Measurements from ENCODE around the gene RP9. TPM values are rescaled to one million over a fixed set of nuclear protein-coding genes. Genes with fewer than 3 reads are reported as not detected.

Gene RP9
- total RNA-seq, 4 donors from 2014 or later = 4.7 to 11.7 (median 10.1) TPM

GRCh38 chr7:33108554-33109004 is 625 bp downstream of the RP9 start:
- WGBS, 2 donors (ENCODE audit: low coverage in 1 of 2) = 0% methylated on average over 7 to 8 of the region's 10 CpGs
- Histone ChIP-seq H3K9me3 (no peaks in the 10 kb centered on the region), H3K4me1 (peaks cover 6 to 47% (median 16%) of the 10 kb centered on the region in 3 donors), H3K27me3 (no peaks in the 10 kb centered on the region), H3K4me3 (peak overlapping the region; percentile 85 to 100), H3K36me3 (peaks cover 0 to 6% of the 10 kb centered on the region in 2 donors), H3K27ac (peak overlapping the region; percentile 62 to 87 (median 82))
- no peak for ATAC-seq
- TF ChIP-seq EP300 (IDR thresholded peaks at IDR 0.05) (no peak), POLR2AphosphoS5 (IDR thresholded peaks at IDR 0.05) (no peak)
- TF ChIP-seq, protein P1, sequence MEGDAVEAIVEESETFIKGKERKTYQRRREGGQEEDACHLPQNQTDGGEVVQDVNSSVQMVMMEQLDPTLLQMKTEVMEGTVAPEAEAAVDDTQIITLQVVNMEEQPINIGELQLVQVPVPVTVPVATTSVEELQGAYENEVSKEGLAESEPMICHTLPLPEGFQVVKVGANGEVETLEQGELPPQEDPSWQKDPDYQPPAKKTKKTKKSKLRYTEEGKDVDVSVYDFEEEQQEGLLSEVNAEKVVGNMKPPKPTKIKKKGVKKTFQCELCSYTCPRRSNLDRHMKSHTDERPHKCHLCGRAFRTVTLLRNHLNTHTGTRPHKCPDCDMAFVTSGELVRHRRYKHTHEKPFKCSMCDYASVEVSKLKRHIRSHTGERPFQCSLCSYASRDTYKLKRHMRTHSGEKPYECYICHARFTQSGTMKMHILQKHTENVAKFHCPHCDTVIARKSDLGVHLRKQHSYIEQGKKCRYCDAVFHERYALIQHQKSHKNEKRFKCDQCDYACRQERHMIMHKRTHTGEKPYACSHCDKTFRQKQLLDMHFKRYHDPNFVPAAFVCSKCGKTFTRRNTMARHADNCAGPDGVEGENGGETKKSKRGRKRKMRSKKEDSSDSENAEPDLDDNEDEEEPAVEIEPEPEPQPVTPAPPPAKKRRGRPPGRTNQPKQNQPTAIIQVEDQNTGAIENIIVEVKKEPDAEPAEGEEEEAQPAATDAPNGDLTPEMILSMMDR (IDR thresholded peaks at IDR 0.05) = peak in 1 of 4 experiments; percentile 12

DNA sequence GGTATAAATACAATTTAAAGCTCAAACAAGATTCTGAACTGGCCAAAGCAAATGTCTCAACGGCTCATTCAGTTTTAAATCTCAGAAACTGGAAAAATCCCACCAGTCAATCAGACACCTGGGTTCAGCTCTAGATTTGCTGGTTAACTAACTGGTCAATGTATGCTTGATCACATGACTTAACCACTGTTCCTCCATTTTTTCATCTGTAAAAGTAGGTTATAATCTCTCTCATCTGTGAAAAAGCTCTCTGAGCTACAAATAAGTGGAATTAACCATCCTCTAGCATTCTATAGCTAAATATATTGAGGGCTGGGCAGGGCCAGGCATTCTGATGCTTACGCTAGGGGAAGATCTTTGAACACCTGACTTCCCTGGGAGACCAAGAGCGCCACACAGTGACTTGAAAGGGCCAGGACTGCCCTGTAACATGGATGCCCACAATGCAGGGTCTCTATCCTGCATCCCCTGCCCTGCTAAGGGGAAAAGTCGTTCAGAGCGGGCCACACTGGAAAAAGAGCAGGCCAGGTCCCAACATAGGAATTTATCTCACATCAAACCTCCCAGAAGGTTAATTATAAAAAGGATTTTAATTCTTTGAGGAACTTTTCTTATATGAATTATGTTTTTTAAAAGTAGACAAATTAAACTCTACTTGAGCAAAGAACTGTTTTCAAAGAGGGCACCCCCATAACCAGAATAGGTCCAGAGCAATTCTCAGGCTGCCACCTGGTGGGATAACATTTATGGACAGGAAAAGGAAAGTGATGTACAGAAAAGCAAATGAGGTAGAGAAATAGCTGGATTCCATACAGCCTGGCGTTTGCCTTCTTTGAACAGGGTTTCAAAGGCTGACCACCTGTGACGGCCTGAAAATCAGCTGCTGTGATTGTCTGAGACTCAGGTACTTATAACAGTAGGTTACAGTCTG is 1.8 kb downstream of the RP9 start:
- Histone ChIP-seq H3K9me3 (no peaks in the 10 kb centered on the region), H3K27ac (no peak overlapping the region), H3K4me3 (peak overlapping the region; percentile 85 to 100), H3K36me3 (peaks cover 0 to 18% of the 10 kb centered on the region in 2 donors), H3K27me3 (no peaks in the 10 kb centered on the region), H3K4me1 (peaks cover 6 to 47% (median 16%) of the 10 kb centered on the region in 3 donors)
- WGBS, 2 donors (ENCODE audit: low coverage in 1 of 2) = 30 to 38% methylated on average over 3 to 7 of the region's 7 CpGs
- TF ChIP-seq, protein P1 (IDR thresholded peaks at IDR 0.05) = peak in 3 of 4 experiments; percentile 11 to 53 (median 24)
- TF ChIP-seq POLR2A (IDR thresholded peaks at IDR 0.05) = no peak
- no peak for ATAC-seq

- H3K36me3 ChIP-seq = peaks cover 0 to 72% of the 10 kb centered on the region in 2 donors
- TF ChIP-seq, protein P1 (IDR thresholded peaks at IDR 0.05) = no peak
- no peak for TF ChIP-seq EP300 (IDR thresholded peaks at IDR 0.05)
- TF ChIP-seq POLR2A (IDR thresholded peaks at IDR 0.05) = no peak
- no peak for TF ChIP-seq POLR2AphosphoS5 (IDR thresholded peaks at IDR 0.05)
- H3K4me1 ChIP-seq = peaks cover 0 to 22% (median under 1%) of the 10 kb centered on the region in 3 donors
- 86 to 88% methylated on average over 3 of the region's 3 CpGs for WGBS, 2 donors (ENCODE audit: low coverage in 1 of 2)
- no peaks in the 10 kb centered on the region for H3K27me3 ChIP-seq
- H3K27ac ChIP-seq = no peak overlapping the region
- ATAC-seq = no peak
- no peaks in the 10 kb centered on the region for H3K9me3 ChIP-seq
- no peak overlapping the region for H3K4me3 ChIP-seq
Measured at GRCh38 chr7:33101906-33102305, 7.3 kb downstream of the RP9 start.

DNA sequence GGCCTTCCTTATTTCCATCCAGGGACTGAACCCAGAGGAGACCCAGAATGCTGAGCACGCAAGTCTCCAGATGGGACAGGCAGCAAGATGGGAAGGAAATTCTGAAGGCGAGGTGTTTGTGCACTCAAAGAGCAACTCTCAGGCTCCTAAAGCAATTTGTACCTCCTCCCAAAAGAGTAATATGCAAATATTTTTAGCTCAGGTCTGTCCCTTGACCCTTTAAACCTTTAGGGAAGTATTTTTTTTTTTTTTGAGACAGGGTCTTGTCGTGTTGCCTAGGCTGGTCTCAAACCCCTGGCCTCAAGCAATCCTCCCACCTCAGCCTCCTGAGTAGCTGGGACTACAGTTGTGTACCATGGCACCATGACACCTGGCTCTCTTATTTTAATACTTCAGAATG is 8.4 kb downstream of the RP9 start:
- no peak for TF ChIP-seq POLR2A (IDR thresholded peaks at IDR 0.05)
- no peak for TF ChIP-seq POLR2AphosphoS5 (IDR thresholded peaks at IDR 0.05)
- TF ChIP-seq, protein P1 (IDR thresholded peaks at IDR 0.05) = no peak
- no peak for TF ChIP-seq EP300 (IDR thresholded peaks at IDR 0.05)
- no peaks in the 10 kb centered on the region for H3K9me3 ChIP-seq
- WGBS, 2 donors (ENCODE audit: low coverage in 1 of 2) = 91 to 100% methylated on average over 2 to 3 of the region's 3 CpGs
- ATAC-seq = no peak
- peaks cover 0 to 11% (median 0%) of the 10 kb centered on the region in 3 donors for H3K4me1 ChIP-seq
- H3K36me3 ChIP-seq = peaks cover 3 to 84% of the 10 kb centered on the region in 2 donors
- H3K27ac ChIP-seq = no peak overlapping the region
- no peak overlapping the region for H3K4me3 ChIP-seq
- no peaks in the 10 kb centered on the region for H3K27me3 ChIP-seq

Data from gastroesophageal sphincter (tissue), 4 donors.